Measurements from ENCODE around the gene EBF4.
"Not testable (repeated sequence)": the region's sequence is repeated elsewhere in the genome, so short reads cannot be mapped to it uniquely, and the experiment has no call there.

EBF4 gene

DNA sequence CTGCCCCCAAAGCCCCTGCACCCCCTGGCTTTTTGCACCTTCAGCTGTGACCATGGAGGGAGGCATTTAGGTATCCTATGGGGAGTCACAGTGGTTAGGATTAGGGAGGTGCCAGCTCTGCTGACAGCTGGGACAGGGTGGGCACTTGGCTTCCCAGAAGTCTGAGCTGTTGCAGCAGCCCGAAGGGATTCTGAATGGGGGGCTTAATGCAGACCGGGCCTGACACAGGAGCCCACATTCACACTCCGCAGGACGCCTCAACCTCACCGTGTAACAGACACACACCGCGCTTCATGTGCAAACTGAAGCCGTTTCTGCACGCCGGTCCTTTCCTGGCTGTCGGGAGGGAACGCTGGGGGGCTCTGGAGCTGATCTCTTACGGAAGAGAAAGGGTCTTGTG, 1.9 kb downstream of the EBF4 start:
- Histone ChIP-seq H3K27ac (ENCODE audit: low read length) (no peak overlapping the region), H3K9me3 (ENCODE audit: control insufficient read depth in 1 of 2, low read length in 2 of 2) (no peaks in the 10 kb centered on the region), H3K36me3 (ENCODE audit: control insufficient read depth in 1 of 2, insufficient read depth in 2 of 2, low read length in 2 of 2) (no peaks in the 10 kb centered on the region), H3K27me3 (ENCODE audit: low read depth, low read length) (peaks cover 13% of the 10 kb centered on the region), H3K4me1 (ENCODE audit: control insufficient read depth in 1 of 2, insufficient read depth in 2 of 2, low read length in 2 of 2) (peaks cover 0 to 4% of the 10 kb centered on the region in 2 donors), H3K4me3 (ENCODE audit: low read depth in 1 of 2, low read length in 2 of 2) (no peak overlapping the region)

GRCh38 chr20:2695206-2695983, 2.8 kb downstream of the EBF4 start:
- Histone ChIP-seq H3K9me3 (ENCODE audit: control insufficient read depth in 1 of 2, low read length in 2 of 2) (no peaks in the 10 kb centered on the region), H3K36me3 (ENCODE audit: control insufficient read depth in 1 of 2, insufficient read depth in 2 of 2, low read length in 2 of 2) (no peaks in the 10 kb centered on the region), H3K27me3 (ENCODE audit: low read depth, low read length) (peaks cover 13% of the 10 kb centered on the region), H3K4me3 (ENCODE audit: low read depth in 1 of 2, low read length in 2 of 2) (no peak overlapping the region), H3K4me1 (ENCODE audit: control insufficient read depth in 1 of 2, insufficient read depth in 2 of 2, low read length in 2 of 2) (peaks cover 0 to 4% of the 10 kb centered on the region in 2 donors), H3K27ac (ENCODE audit: low read length) (no peak overlapping the region)

DNA sequence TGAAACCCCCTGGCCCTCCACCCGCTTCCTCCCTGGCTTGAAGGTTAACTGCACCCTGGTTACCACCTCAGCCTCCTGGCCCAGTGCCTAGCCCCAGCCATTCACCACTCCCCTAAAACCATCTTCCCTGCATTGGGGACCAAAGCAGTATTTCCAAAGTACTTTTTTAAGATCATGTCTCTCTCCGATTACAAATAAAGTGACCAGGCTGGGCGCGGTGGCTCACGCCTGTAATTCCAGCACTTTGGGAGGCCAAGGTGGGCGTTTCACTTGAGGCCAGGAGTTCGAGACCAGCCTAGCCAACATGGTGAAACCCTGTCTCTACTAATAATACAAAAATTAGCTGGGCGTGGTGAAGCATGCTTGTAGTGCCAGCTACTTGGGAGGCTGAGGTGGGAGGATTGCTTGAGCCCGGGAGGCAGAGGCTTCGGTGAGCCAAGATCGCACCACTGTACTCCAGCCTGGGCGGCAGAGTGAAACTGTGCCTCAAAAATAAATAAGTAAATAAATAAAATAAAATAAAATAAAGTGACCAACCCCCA, 3.5 kb downstream of the EBF4 start:
- H3K27me3 ChIP-seq (ENCODE audit: low read depth, low read length), result peaks cover 13% of the 10 kb centered on the region
- not testable (repeated sequence) for H3K4me3 ChIP-seq (ENCODE audit: low read depth in 1 of 2, low read length in 2 of 2); H3K27ac ChIP-seq (ENCODE audit: low read length); H3K4me1 ChIP-seq (ENCODE audit: control insufficient read depth in 1 of 2, insufficient read depth in 2 of 2, low read length in 2 of 2); H3K36me3 ChIP-seq (ENCODE audit: control insufficient read depth in 1 of 2, insufficient read depth in 2 of 2, low read length in 2 of 2); H3K9me3 ChIP-seq (ENCODE audit: control insufficient read depth in 1 of 2, low read length in 2 of 2)

DNA sequence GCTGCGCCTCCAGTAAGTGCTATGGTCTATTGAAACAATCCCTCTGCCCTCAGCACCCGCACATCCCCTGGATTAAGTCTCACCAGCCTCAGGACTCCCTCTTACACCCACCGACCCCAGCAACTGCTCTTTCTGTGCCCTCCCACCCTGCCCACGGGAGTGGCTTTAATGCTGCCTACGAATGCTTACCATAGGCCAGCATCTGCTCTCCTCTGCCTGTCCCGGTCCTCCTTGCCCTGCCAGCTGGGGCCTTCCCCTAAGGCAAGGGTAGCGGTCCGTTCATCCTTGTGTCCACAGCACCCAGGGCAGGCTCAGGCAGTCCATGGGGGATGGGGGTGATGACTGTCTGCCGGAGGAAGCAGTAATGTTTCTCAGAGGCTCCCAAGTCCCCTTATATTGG, 4.1 kb downstream of the EBF4 start:
- Histone ChIP-seq H3K4me3 (ENCODE audit: low read depth in 1 of 2, low read length in 2 of 2) (no peak overlapping the region), H3K4me1 (ENCODE audit: control insufficient read depth in 1 of 2, insufficient read depth in 2 of 2, low read length in 2 of 2) (peaks cover 0 to 4% of the 10 kb centered on the region in 2 donors), H3K9me3 (ENCODE audit: control insufficient read depth in 1 of 2, low read length in 2 of 2) (no peaks in the 10 kb centered on the region), H3K36me3 (ENCODE audit: control insufficient read depth in 1 of 2, insufficient read depth in 2 of 2, low read length in 2 of 2) (no peaks in the 10 kb centered on the region), H3K27me3 (ENCODE audit: low read depth, low read length) (peaks cover 13% of the 10 kb centered on the region), H3K27ac (ENCODE audit: low read length) (no peak overlapping the region)

DNA sequence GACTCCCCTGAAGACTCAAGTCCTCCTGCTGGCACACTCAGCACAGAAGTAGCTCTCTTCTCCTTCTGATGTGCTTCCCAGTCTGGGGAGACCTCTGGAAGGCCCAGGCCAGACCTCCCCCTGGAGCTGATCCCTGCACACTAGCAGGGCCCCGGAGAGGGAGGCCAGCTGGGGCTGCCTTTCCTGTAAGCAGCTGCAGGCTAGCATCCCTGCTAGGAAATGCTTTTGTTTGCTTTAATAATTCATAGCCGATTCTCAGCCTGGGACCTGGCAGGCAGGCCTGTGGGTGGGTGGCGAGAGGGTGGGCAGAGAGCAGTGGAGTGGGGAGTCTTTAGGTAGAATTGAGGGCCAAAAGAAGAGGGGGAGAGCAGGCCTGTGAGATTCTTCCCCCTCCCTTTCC, 5.2 kb downstream of the EBF4 start:
- Histone ChIP-seq H3K36me3 (ENCODE audit: control insufficient read depth in 1 of 2, insufficient read depth in 2 of 2, low read length in 2 of 2) (no peaks in the 10 kb centered on the region), H3K27me3 (ENCODE audit: low read depth, low read length) (peaks cover 13% of the 10 kb centered on the region), H3K4me3 (ENCODE audit: low read depth in 1 of 2, low read length in 2 of 2) (no peak overlapping the region), H3K4me1 (ENCODE audit: control insufficient read depth in 1 of 2, insufficient read depth in 2 of 2, low read length in 2 of 2) (peaks cover 0 to 4% of the 10 kb centered on the region in 2 donors), H3K27ac (ENCODE audit: low read length) (no peak overlapping the region), H3K9me3 (ENCODE audit: control insufficient read depth in 1 of 2, low read length in 2 of 2) (no peaks in the 10 kb centered on the region)

- Histone ChIP-seq H3K4me3 (ENCODE audit: low read depth in 1 of 2, low read length in 2 of 2) (no peak overlapping the region), H3K27ac (ENCODE audit: low read length) (no peak overlapping the region), H3K27me3 (ENCODE audit: low read depth, low read length) (peaks cover 13% of the 10 kb centered on the region)
Observed at GRCh38 chr20:2698186-2698817, 5.7 kb downstream of the EBF4 start.

GRCh38 chr20:2698912-2699311, 6.3 kb downstream of the EBF4 start:
- Histone ChIP-seq H3K4me3 (ENCODE audit: low read depth in 1 of 2, low read length in 2 of 2) (no peak overlapping the region), H3K9me3 (ENCODE audit: control insufficient read depth in 1 of 2, low read length in 2 of 2) (no peaks in the 10 kb centered on the region), H3K27me3 (ENCODE audit: low read depth, low read length) (peaks cover 13% of the 10 kb centered on the region), H3K27ac (ENCODE audit: low read length) (no peak overlapping the region), H3K36me3 (ENCODE audit: control insufficient read depth in 1 of 2, insufficient read depth in 2 of 2, low read length in 2 of 2) (no peaks in the 10 kb centered on the region), H3K4me1 (ENCODE audit: control insufficient read depth in 1 of 2, insufficient read depth in 2 of 2, low read length in 2 of 2) (no peaks in the 10 kb centered on the region)

More at GRCh38 chr20:2698186-2698817, 5.7 kb downstream of the EBF4 start:
- H3K4me1 ChIP-seq (ENCODE audit: control insufficient read depth in 1 of 2, insufficient read depth in 2 of 2, low read length in 2 of 2), result peaks cover 0 to 4% of the 10 kb centered on the region in 2 donors
- H3K36me3 ChIP-seq (ENCODE audit: control insufficient read depth in 1 of 2, insufficient read depth in 2 of 2, low read length in 2 of 2), result no peaks in the 10 kb centered on the region
- no peaks in the 10 kb centered on the region for H3K9me3 ChIP-seq (ENCODE audit: control insufficient read depth in 1 of 2, low read length in 2 of 2)

GRCh38 chr20:2699775-2700413, 7.3 kb downstream of the EBF4 start:
- Histone ChIP-seq H3K27me3 (ENCODE audit: low read depth, low read length) (peaks cover 7% of the 10 kb centered on the region), H3K9me3 (ENCODE audit: control insufficient read depth in 1 of 2, low read length in 2 of 2) (no peaks in the 10 kb centered on the region), H3K36me3 (ENCODE audit: control insufficient read depth in 1 of 2, insufficient read depth in 2 of 2, low read length in 2 of 2) (no peaks in the 10 kb centered on the region), H3K27ac (ENCODE audit: low read length) (no peak overlapping the region), H3K4me3 (ENCODE audit: low read depth in 1 of 2, low read length in 2 of 2) (no peak overlapping the region), H3K4me1 (ENCODE audit: control insufficient read depth in 1 of 2, insufficient read depth in 2 of 2, low read length in 2 of 2) (no peaks in the 10 kb centered on the region)

DNA sequence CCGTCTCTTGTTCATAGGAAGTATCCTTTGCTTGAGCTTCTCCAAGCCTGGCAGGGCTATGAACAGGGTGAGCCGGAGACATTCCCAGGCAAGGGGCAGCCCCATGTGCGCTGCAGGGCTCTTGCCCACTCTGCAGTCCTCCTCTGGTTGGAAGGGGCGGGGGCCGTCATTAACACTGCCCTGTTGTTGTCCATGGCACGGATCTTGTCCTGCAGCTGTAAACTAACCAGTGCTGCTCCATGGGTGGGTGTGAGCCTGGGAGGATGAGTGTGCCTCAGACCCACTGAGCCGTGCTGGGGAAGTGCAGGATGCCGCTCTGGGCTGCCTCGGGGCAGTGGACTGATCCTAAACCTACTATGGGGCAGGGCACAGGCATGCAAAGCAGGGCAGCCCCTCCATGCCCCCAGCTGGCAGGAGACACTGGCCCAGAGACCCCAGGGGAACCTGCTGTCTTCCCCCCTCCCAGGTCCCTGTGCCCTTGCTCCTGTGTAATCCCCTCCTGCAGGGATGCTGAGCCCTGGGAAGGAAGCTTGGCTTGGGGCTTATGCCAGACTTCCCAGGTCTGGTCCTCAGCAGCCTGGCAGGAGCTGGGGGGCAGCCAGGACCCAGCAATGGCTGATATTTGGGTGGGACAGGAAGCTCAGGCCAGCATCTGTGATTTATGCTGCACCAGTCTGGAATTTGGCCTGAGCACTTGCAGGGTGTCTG, 8.5 kb downstream of the EBF4 start:
- H3K27me3 ChIP-seq (ENCODE audit: low read depth, low read length), result no peaks in the 10 kb centered on the region
- H3K4me1 ChIP-seq (ENCODE audit: control insufficient read depth in 1 of 2, insufficient read depth in 2 of 2, low read length in 2 of 2), result no peaks in the 10 kb centered on the region
- H3K36me3 ChIP-seq (ENCODE audit: control insufficient read depth in 1 of 2, insufficient read depth in 2 of 2, low read length in 2 of 2), result no peaks in the 10 kb centered on the region
- H3K9me3 ChIP-seq (ENCODE audit: control insufficient read depth in 1 of 2, low read length in 2 of 2), result no peaks in the 10 kb centered on the region
- H3K27ac ChIP-seq (ENCODE audit: low read length), result no peak overlapping the region
- no peak overlapping the region for H3K4me3 ChIP-seq (ENCODE audit: low read depth in 1 of 2, low read length in 2 of 2)

- Histone ChIP-seq H3K9me3 (ENCODE audit: control insufficient read depth in 1 of 2, low read length in 2 of 2) (no peaks in the 10 kb centered on the region), H3K27me3 (ENCODE audit: low read depth, low read length) (no peaks in the 10 kb centered on the region), H3K4me1 (ENCODE audit: control insufficient read depth in 1 of 2, insufficient read depth in 2 of 2, low read length in 2 of 2) (no peaks in the 10 kb centered on the region), H3K36me3 (ENCODE audit: control insufficient read depth in 1 of 2, insufficient read depth in 2 of 2, low read length in 2 of 2) (no peaks in the 10 kb centered on the region), H3K27ac (ENCODE audit: low read length) (no peak overlapping the region), H3K4me3 (ENCODE audit: low read depth in 1 of 2, low read length in 2 of 2) (no peak overlapping the region)
Observed at GRCh38 chr20:2701671-2702081, 9.1 kb downstream of the EBF4 start.
